HG03097 (cell line): ENCODE data around the gene SLC34A3.

ENCODE experiments used
- ATAC-seq: cut with Tn5 transposase; IDR thresholded peaks from one replicate; pipeline ENCODE4 v1.9.1; 2021; ENCODE audit not compliant: unreplicated experiment, low FRiP score

The SLC34A3 gene

GRCh38 chr9:137195525-137196220 is 35.0 kb upstream of the SLC34A3 start:
- no peak for ATAC-seq

- ATAC-seq: no peak
Observed at GRCh38 chr9:137198051-137198901, 32.4 kb upstream of the SLC34A3 start.

GRCh38 chr9:137198902-137199283 is 31.8 kb upstream of the SLC34A3 start:
- ATAC-seq: no peak

- ATAC-seq: no peak
Observed at GRCh38 chr9:137199411-137200121, 31.1 kb upstream of the SLC34A3 start.

GRCh38 chr9:137200311-137201204 is 30.1 kb upstream of the SLC34A3 start, which contains the start of gene TPRN:
TPRN (minus strand) TSS chr9:137200741; CDS start chr9:137200711, 30 bp downstream.
- peak; percentile 81 for ATAC-seq

- no peak for ATAC-seq
Observed at GRCh38 chr9:137201205-137201868, 29.4 kb upstream of the SLC34A3 start.

GRCh38 chr9:137202966-137203365 is 27.7 kb upstream of the SLC34A3 start:
- no peak for ATAC-seq

GRCh38 chr9:137204731-137205125 is 26.0 kb upstream of the SLC34A3 start:
- ATAC-seq: no peak

GRCh38 chr9:137205126-137206069 is 25.3 kb upstream of the SLC34A3 start, which contains the start of the genes NDOR1 and TMEM203:
NDOR1 (plus strand) TSS chr9:137205700; CDS start chr9:137205778, 78 bp downstream.
TMEM203 (minus strand) TSS chr9:137205648; CDS start chr9:137205414, 234 bp downstream.
- ATAC-seq: peak; percentile 40

- ATAC-seq: no peak
Observed at GRCh38 chr9:137206602-137207001, 24.1 kb upstream of the SLC34A3 start.

GRCh38 chr9:137211532-137211931 is 19.2 kb upstream of the SLC34A3 start:
- no peak for ATAC-seq

- ATAC-seq: no peak
Observed at GRCh38 chr9:137212520-137212919, 18.2 kb upstream of the SLC34A3 start.

- no peak for ATAC-seq
Observed at GRCh38 chr9:137213160-137214060, 17.3 kb upstream of the SLC34A3 start.

GRCh38 chr9:137214620-137215019 is 16.1 kb upstream of the SLC34A3 start:
- no peak for ATAC-seq

GRCh38 chr9:137215196-137215986 is 15.3 kb upstream of the SLC34A3 start:
- no peak for ATAC-seq

GRCh38 chr9:137216188-137216965 is 14.3 kb upstream of the SLC34A3 start:
- no peak for ATAC-seq
